Heart left ventricle (tissue), 16 donors: ENCODE data around the gene CPNE8. TPM values are rescaled to one million over a fixed set of nuclear protein-coding genes. Genes with fewer than 3 reads are reported as not detected.

ENCODE experiments used
- ATAC-seq, 4 donors: fragments of 200-7000 bp; cut with Tn5 transposase; one replicate each; pipeline ENCODE4 v1.9.1; 2020 to 2022; ENCODE audit warnings: moderate library complexity in 4 of 4, mild to moderate bottlenecking in 3 of 4, moderate number of reproducible peaks in 1 of 4
- DNase-seq, 5 donors: peaks; one replicate each; pipeline ENCODE4 v3.0.0-alpha.2; 2020
- H3K27ac ChIP-seq, 12 donors: fragments of 200-600 bp; sonication (generic) in 4 of 12; one replicate each; pipeline versions ENCODE4 v1.5.0 to v1.8.0; 2016 to 2022; ENCODE audit warnings: mild to moderate bottlenecking in 2 of 12
- H3K27me3 ChIP-seq, 9 donors: fragments of 200-600 bp; sonication (generic) in 2 of 9; one replicate each; pipeline versions ENCODE4 v1.5.1 to v1.8.0; 2016 to 2022; ENCODE audit warnings: mild to moderate bottlenecking in 3 of 9
- H3K36me3 ChIP-seq, 9 donors: fragments of 200-600 bp; sonication (generic) in 2 of 9; one replicate each; pipeline versions ENCODE4 v1.5.0 to v1.8.0; 2018 to 2022; ENCODE audit warnings: mild to moderate bottlenecking in 2 of 9
- H3K4me1 ChIP-seq, 12 donors: fragments of 200-600 bp; sonication (generic) in 4 of 12; one replicate each; pipeline versions ENCODE4 v1.5.0 to v1.8.0; 2016 to 2022; ENCODE audit warnings: mild to moderate bottlenecking in 3 of 12
- H3K4me3 ChIP-seq, 12 donors: fragments of 200-600 bp; sonication (generic) in 4 of 12; one replicate each; pipeline versions ENCODE4 v1.5.0 to v1.8.0; 2017 to 2022; ENCODE audit warnings: mild to moderate bottlenecking in 9 of 12, moderate library complexity in 4 of 12
- H3K9me3 ChIP-seq, 12 donors: fragments of 200-600 bp; sonication (generic) in 4 of 12; one replicate each; pipeline versions ENCODE4 v1.5.0 to v1.8.0; 2016 to 2022; ENCODE audit warnings: mild to moderate bottlenecking in 1 of 12
- POLR2A ChIP-seq, 2 donors: fragments of 450-650 bp; IDR thresholded peaks; one replicate each; pipeline ENCODE4 v1.6.1; 2017; ENCODE audit warnings: antibody characterized with exemption in 2 of 2, mild to moderate bottlenecking in 2 of 2, moderate library complexity in 2 of 2
- WGBS, 4 donors: extraction: QIAGEN DNeasy Blood & Tissue Kit in 2 of 4; methylation state at CpG; one replicate each; pipeline versions ENCODE4 v1.1.5 to v1.1.7; 2013 to 2018; 5-methylcytosine and 5-hydroxymethylcytosine counted together
- intact Hi-C, 10 donors: fragments of 100-400 bp; cut with DNase I; formaldehyde crosslinking; loops; one replicate each; pipeline versions ENCODE4 v1.11.1 to v1.14.2; 2022
- polyA plus RNA-seq, 2 donors: library from polyadenylated mRNA; stranded (reverse); fragments of 200-250 nt; gene quantifications; one replicate each; pipeline ENCODE4 v1.2.3, GENCODE V29; 2013
- total RNA-seq, 9 donors: library from RNA; depleted of rRNA in 2 of 9; stranded (reverse); fragments of >200 nt in 2 of 9; fragmentation: NEBNext Ultra II Directional in 3 of 9; extraction: Animal tissue kit (Norgen Biotek cat#: 25700) in 3 of 9; gene quantifications; one replicate each; pipeline versions ENCODE4 v1.1.0 to v1.2.4, GENCODE V29; 2016 to 2023
- TF ChIP-seq, protein P1 (sequence below), 12 donors: fragments of 200-600 bp; sonication (generic) in 4 of 12; IDR thresholded peaks; one replicate each; pipeline versions ENCODE4 v1.5.0 to v1.8.0; 2018 to 2022; ENCODE audit warnings: antibody characterized with exemption in 12 of 12, mild to moderate bottlenecking in 5 of 12
- donor health status: ischemic (EF 13 %, LVEDD 7.1; RV severe dilation, severe dysfunction).
- donor health status: healthy with polysubstance abuse.
- donor health status: DM: no; HTN: yes; CAD: no.
- donor health status: DM: no; HTN: no; CAD: no.
- donor health status: ischemic (EF 25% LVEDD 6.9; RV normal size, moderate dysfunction).
- donor health status: ischemic (EF 25% LVEDD 5.7; RV mildly dilated, moderate dysfunction).
- donor health status: healthy.
- donor health status: DM: yes; HTN: yes; CAD: no.
- donor health status: ischemic (EF 35%, LVEDD 5.7; RV mildly dilated, moderate dysfunction).
- donor health status: nonischemic (EF 11% LVEDD 7.7; RV severe dilation, severe dysfunction).
- donor health status: DM: yes; HTN: yes; CAD: no.
- donor health status: PGD.
- donor health status: ischemic (EF 29% LVEDD 5.4; RV normal size, mild dysfunction).
- donor health status: nonischemic (EF 23%, LVEDD 6.1; RV moderate dilation, normal function).

CPNE8 gene
- total and polyA plus RNA-seq, 11 donors, result 2.9 to 15.1 (median 4.5) TPM

DNA sequence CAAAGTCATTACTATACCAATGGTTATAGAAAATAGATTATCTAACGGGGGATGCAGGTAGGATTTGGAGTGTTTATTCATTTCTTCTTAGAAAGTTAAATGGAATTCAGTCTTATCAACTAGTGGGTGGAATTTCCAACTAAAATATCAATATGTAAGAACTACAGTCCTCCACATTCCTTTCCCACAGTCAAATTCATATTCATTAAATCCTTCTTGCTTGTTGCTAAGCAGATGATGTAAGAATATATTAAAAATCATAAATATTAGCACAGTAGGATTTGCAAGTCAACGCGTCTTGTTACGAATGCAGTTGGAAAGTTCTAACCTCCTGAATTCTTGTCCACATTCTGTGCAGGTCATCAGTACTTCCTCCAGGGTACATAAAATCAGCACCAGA lies 259.2 kb downstream of the CPNE8 start:
- H3K4me1 ChIP-seq, result no peaks in the 10 kb centered on the region
- 71 to 82% (median 73%) methylated on average over 4 of the region's 4 CpGs for WGBS, 4 donors
- peaks cover 0 to 5% (median 0%) of the 10 kb centered on the region in 12 donors for H3K9me3 ChIP-seq
- TF ChIP-seq, protein P1, sequence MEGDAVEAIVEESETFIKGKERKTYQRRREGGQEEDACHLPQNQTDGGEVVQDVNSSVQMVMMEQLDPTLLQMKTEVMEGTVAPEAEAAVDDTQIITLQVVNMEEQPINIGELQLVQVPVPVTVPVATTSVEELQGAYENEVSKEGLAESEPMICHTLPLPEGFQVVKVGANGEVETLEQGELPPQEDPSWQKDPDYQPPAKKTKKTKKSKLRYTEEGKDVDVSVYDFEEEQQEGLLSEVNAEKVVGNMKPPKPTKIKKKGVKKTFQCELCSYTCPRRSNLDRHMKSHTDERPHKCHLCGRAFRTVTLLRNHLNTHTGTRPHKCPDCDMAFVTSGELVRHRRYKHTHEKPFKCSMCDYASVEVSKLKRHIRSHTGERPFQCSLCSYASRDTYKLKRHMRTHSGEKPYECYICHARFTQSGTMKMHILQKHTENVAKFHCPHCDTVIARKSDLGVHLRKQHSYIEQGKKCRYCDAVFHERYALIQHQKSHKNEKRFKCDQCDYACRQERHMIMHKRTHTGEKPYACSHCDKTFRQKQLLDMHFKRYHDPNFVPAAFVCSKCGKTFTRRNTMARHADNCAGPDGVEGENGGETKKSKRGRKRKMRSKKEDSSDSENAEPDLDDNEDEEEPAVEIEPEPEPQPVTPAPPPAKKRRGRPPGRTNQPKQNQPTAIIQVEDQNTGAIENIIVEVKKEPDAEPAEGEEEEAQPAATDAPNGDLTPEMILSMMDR (IDR thresholded peaks at IDR 0.05), result no peak
- no peak for TF ChIP-seq POLR2A (IDR thresholded peaks at IDR 0.05)
- no peaks in the 10 kb centered on the region for H3K36me3 ChIP-seq
- DNase-seq, result no peak
- intact Hi-C loops, result no loop called here
- no peak overlapping the region for H3K4me3 ChIP-seq
- H3K27ac ChIP-seq, result no peak overlapping the region
- no peak for ATAC-seq
- no peaks in the 10 kb centered on the region for H3K27me3 ChIP-seq

DNA sequence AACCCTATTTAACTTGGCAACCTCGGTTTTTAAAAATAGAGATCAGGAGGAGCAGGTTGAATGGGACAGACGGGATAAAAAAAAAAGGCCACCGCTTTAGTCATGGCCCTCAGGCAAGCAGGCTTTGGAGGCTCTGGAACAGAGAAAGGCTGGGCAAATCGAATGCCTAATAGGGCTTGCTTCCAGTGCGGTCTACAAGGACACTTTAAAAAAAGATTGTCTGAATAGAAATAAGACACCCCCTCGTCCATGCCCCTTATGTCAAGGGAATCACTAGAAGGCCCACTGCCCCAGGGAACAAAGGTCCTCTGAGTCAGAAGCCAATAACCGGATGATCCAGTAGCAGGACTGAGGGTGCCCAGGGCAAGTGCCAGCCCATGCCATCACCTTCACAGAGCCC lies 265.8 kb downstream of the CPNE8 start:
- WGBS, 4 donors, result 57 to 65% (median 64%) methylated on average over 7 of the region's 7 CpGs
- Histone ChIP-seq H3K4me3 (no peak overlapping the region), H3K4me1 (no peaks in the 10 kb centered on the region), H3K36me3 (no peaks in the 10 kb centered on the region), H3K27ac (no peak overlapping the region), H3K9me3 (peaks cover 0 to 5% (median 0%) of the 10 kb centered on the region in 12 donors), H3K27me3 (no peaks in the 10 kb centered on the region)
- intact Hi-C loops, result no loop called here
- ATAC-seq (no peak), DNase-seq (no peak)
- no peak for TF ChIP-seq POLR2A (IDR thresholded peaks at IDR 0.05)
- TF ChIP-seq, protein P1 (IDR thresholded peaks at IDR 0.05), result no peak

DNA sequence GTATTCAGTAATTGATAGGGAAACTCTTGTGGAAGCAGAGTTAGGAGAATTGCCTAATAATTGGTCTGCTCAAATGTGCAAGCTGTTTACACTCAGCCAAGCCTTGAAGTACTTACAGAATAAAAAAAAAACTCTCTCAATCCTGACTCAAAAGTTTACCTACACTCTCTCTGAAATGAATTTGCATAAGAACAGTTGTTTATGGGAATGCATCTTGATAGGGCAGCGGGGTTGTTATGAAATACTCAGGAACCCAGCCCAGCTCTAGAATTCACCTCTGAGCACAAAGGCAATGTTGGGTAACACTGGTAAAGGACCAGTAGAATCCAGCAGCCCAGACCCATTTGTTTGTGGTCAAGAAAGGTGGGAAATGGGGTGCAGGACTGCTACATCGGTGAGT lies 267.0 kb downstream of the CPNE8 start:
- Histone ChIP-seq H3K4me3 (no peak overlapping the region), H3K27me3 (no peaks in the 10 kb centered on the region), H3K36me3 (no peaks in the 10 kb centered on the region), H3K4me1 (no peaks in the 10 kb centered on the region), H3K9me3 (peaks cover 0 to 5% (median 0%) of the 10 kb centered on the region in 12 donors), H3K27ac (no peak overlapping the region)
- 80 to 93% (median 83%) methylated on average over 2 of the region's 2 CpGs for WGBS, 4 donors
- intact Hi-C loops, result no loop called here
- TF ChIP-seq POLR2A (IDR thresholded peaks at IDR 0.05), result no peak
- TF ChIP-seq, protein P1 (IDR thresholded peaks at IDR 0.05), result no peak
- ATAC-seq (no peak), DNase-seq (no peak)

DNA sequence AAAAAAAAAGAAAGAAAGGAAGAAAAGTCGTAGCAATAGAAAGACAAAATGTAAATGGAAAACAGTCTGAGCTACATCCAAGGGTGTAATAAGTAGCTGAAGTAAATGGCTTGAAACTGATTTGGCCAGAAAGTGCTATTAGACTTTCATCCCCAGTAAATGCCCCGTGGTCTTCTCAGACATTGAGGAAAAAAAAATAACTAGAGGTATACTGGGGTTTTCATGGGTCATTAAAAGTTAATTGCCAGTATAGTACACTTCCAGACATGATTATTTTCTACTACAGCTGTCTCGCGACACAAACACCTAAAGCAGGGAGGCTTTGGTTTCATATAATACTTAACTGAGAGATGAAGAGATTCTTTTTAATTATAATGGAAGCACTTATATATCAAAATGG lies 271.9 kb downstream of the CPNE8 start:
- Histone ChIP-seq H3K36me3 (no peaks in the 10 kb centered on the region), H3K4me1 (no peaks in the 10 kb centered on the region), H3K9me3 (no peaks in the 10 kb centered on the region), H3K4me3 (no peak overlapping the region), H3K27me3 (no peaks in the 10 kb centered on the region), H3K27ac (no peak overlapping the region)
- TF ChIP-seq POLR2A (IDR thresholded peaks at IDR 0.05), result no peak
- WGBS, 4 donors, result 67 to 69% (median 68%) methylated on average over 4 of the region's 4 CpGs
- intact Hi-C loops, result no loop called here
- ATAC-seq (no peak), DNase-seq (no peak)

DNA sequence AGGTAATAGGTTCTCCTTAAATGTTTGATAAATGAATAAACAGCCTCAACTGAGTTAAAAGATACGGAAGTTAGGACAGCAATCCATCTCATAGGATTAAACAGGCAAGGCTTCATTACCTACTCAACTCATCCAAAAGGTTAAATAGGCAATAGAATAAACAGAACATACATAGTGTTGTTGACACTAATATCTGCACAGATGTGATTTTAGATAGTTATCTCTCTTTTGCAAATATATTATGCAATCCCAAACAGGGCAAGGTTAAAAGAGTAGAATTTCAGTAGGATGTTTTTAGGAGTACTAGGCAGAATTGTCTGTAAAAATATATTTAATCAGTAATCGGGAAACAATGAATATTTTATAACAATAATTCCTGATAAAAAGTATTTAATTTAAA lies 276.3 kb downstream of the CPNE8 start:
- no peak for ATAC-seq
- no peaks in the 10 kb centered on the region for H3K36me3 ChIP-seq
- intact Hi-C loops, result no loop called here
- H3K27ac ChIP-seq, result no peak overlapping the region
- TF ChIP-seq POLR2A (IDR thresholded peaks at IDR 0.05), result no peak
- TF ChIP-seq, protein P1 (IDR thresholded peaks at IDR 0.05), result no peak
- 89 to 91% (median 90%) methylated on average over 2 of the region's 2 CpGs for WGBS, 4 donors
- H3K4me1 ChIP-seq, result no peaks in the 10 kb centered on the region
- H3K9me3 ChIP-seq, result no peaks in the 10 kb centered on the region
- no peaks in the 10 kb centered on the region for H3K27me3 ChIP-seq
- H3K4me3 ChIP-seq, result no peak overlapping the region
- DNase-seq, result no peak
